HepG2 (cell line): Measurements from ENCODE around the gene SH2D3A. TPM values are rescaled to one million over a fixed set of nuclear protein-coding genes. Genes with fewer than 3 reads are reported as not detected.

Experiments used
- ATF7-NPFF ChIP-seq: sonication (generic); formaldehyde crosslinking; IDR thresholded peaks from 2 replicates; pipeline ENCODE4 v1.8.1; 2023; ENCODE audit warnings: mild to moderate bottlenecking, low read depth, missing genetic modification reagents, moderate library complexity
- CSRNP2 ChIP-seq: sonication (generic); formaldehyde crosslinking; conservative IDR thresholded peaks from 2 replicates; pipeline ENCODE4 v1.8.0; 2022; ENCODE audit warnings: low read depth, missing genetic modification reagents
- GATAD2A ChIP-seq: IDR thresholded peaks from 2 replicates; pipeline ENCODE4 v1.6.1; 2016
- HDAC2 ChIP-seq: sonication (generic); formaldehyde crosslinking; IDR thresholded peaks from 2 replicates; pipeline ENCODE4 v1.4.0; 2020; ENCODE audit warnings: missing genetic modification reagents
- HMGXB3 ChIP-seq: sonication (generic); formaldehyde crosslinking; IDR thresholded peaks from 2 replicates; pipeline ENCODE4 v1.4.0; 2020; ENCODE audit warnings: missing genetic modification reagents, borderline replicate concordance
- HOXA3 ChIP-seq: sonication (generic); formaldehyde crosslinking; IDR thresholded peaks from 2 replicates; pipeline ENCODE4 v1.5.0; 2020; ENCODE audit warnings: missing genetic modification reagents
- JUNB ChIP-seq: sonication (generic); formaldehyde crosslinking; IDR thresholded peaks from 2 replicates; pipeline ENCODE4 v1.8.0; 2022; ENCODE audit warnings: missing genetic modification reagents, mild to moderate bottlenecking, borderline replicate concordance
- NCOA5 ChIP-seq: sonication (generic); formaldehyde crosslinking; IDR thresholded peaks from 2 replicates; pipeline ENCODE4 v1.4.0; 2020; ENCODE audit warnings: missing genetic modification reagents
- PAF1 ChIP-seq: IDR thresholded peaks from 2 replicates; pipeline ENCODE4 v1.6.1; 2016; ENCODE audit warnings: missing genetic modification reagents, missing compliant biosample characterization
- RFX3 ChIP-seq: IDR thresholded peaks from 2 replicates; pipeline ENCODE4 v1.6.1; 2016; ENCODE audit warnings: missing biosample characterization, missing genetic modification reagents
- SOX13 ChIP-seq, 3 experiments: fragments of 450-650 bp in 1 of 3; sonication (generic) in 1 of 3; formaldehyde crosslinking in 1 of 3; IDR thresholded peaks in 2 of 3; conservative IDR thresholded peaks in 1 of 3; 2 replicates each; pipeline versions ENCODE4 v1.5.0 to v1.6.1; 2016 to 2020; ENCODE audit warnings: antibody characterized with exemption in 1 of 3, mild to moderate bottlenecking in 1 of 3, missing compliant biosample characterization in 1 of 3, missing genetic modification reagents in 1 of 3, moderate library complexity in 1 of 3
- SP4 ChIP-seq: sonication (generic); formaldehyde crosslinking; IDR thresholded peaks from 2 replicates; pipeline ENCODE4 v1.8.1; 2023; ENCODE audit warnings: mild to moderate bottlenecking, missing genetic modification reagents
- STAG1 ChIP-seq: sonication (generic); formaldehyde crosslinking; IDR thresholded peaks from 2 replicates; pipeline ENCODE4 v1.4.0; 2020; ENCODE audit warnings: missing genetic modification reagents
- STAT5B ChIP-seq: sonication (generic); formaldehyde crosslinking; IDR thresholded peaks from 2 replicates; pipeline ENCODE4 v1.4.0; 2020; ENCODE audit warnings: missing genetic modification reagents
- TARDBP ChIP-seq: sonication (generic); formaldehyde crosslinking; IDR thresholded peaks from 2 replicates; pipeline ENCODE4 v1.8.0; 2022; ENCODE audit warnings: mild to moderate bottlenecking, missing genetic modification reagents
- THAP8 ChIP-seq: sonication (generic); formaldehyde crosslinking; IDR thresholded peaks from 2 replicates; pipeline ENCODE4 v1.5.1; 2020; ENCODE audit warnings: missing genetic modification reagents, mild to moderate bottlenecking, borderline replicate concordance
- ZBTB38 ChIP-seq: sonication (generic); formaldehyde crosslinking; IDR thresholded peaks from 2 replicates; pipeline ENCODE4 v1.5.1; 2020; ENCODE audit warnings: mild to moderate bottlenecking, missing genetic modification reagents
- ZBTB7A ChIP-seq: sonication (generic); formaldehyde crosslinking; IDR thresholded peaks from 2 replicates; pipeline ENCODE4 v1.8.0; 2022; ENCODE audit warnings: mild to moderate bottlenecking, missing genetic modification reagents
- ZNF598 ChIP-seq: sonication (generic); formaldehyde crosslinking; IDR thresholded peaks from 2 replicates; pipeline ENCODE4 v1.5.1; 2020; ENCODE audit warnings: mild to moderate bottlenecking, missing genetic modification reagents, borderline replicate concordance
- ZNF761 ChIP-seq: sonication (generic); formaldehyde crosslinking; conservative IDR thresholded peaks from 2 replicates; pipeline ENCODE4 v1.4.0; 2020; ENCODE audit warnings: mild to moderate bottlenecking, missing genetic modification reagents
- ZNF768 ChIP-seq: sonication (generic); formaldehyde crosslinking; IDR thresholded peaks from 2 replicates; pipeline ENCODE4 v1.4.0; 2020; ENCODE audit warnings: missing genetic modification reagents
- polyA plus RNA-seq, 8 experiments: library from polyadenylated mRNA; depleted of rRNA in 3 of 8; stranded (reverse) in 7 of 8; unstranded in 1 of 8; fragments of >200 nt; fragmentation: Illumina TruSeq in 4 of 8; extraction: Trizol in 4 of 8; gene quantifications; 2 replicates each; pipeline versions ENCODE4 v1.2.1 to v1.2.3, GENCODE V29; 2011 to 2016; ENCODE audit warnings: low read depth in 4 of 8, missing spikeins in 1 of 8, mixed read lengths in 1 of 8; ENCODE audit not compliant: insufficient read depth in 1 of 8
- total RNA-seq, 5 experiments: library from RNA; depleted of rRNA; stranded (reverse); fragments of >200 nt; fragmentation: Illumina TruSeq; extraction: Trizol; gene quantifications; 2 replicates each; pipeline ENCODE4 v1.2.3, GENCODE V29; 2016; ENCODE audit warnings: low read depth in 1 of 5
- TF ChIP-seq, protein P1 (sequence below): sonication (generic); formaldehyde crosslinking; IDR thresholded peaks from 2 replicates; pipeline ENCODE4 v1.4.0; 2020; ENCODE audit warnings: missing genetic modification reagents

Gene SH2D3A
- total and polyA plus RNA-seq, 2 of the 13 experiments (the other 11 are each of a cell fraction or from before 2014, with no cell fraction given) = 1.0 to 2.2 TPM

DNA sequence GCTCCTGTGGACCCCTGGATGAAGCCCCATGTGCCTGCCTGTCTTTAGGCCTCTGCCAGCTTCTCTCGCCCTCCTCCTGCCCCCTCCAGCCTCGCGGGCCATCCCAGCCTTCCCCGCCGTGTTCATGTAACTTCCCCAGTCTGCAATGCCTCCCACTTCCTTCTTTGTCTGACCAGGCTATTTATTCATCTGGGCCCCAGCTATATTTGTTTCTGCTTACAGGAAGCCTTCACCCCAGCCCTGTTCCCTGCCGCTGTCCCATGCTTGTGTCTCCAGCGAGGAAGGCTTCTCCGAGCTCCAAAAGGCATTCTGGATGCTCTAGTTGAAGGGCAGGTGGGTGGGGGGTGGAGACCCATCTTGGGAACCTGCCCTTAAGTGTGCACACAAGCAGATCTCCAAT lies 38.9 kb downstream of the SH2D3A start (continued):
- peak; percentile 59; the same call in 1 of the 2 replicates for TF ChIP-seq TARDBP (CRISPR knock-in tag)
- TF ChIP-seq ZNF598 (CRISPR knock-in tag) = no peak
- TF ChIP-seq HMGXB3 (CRISPR knock-in tag) = 0 out of 2 replicates have a peak, but pooled peaks have one; percentile 12
- TF ChIP-seq ATF7-NPFF (CRISPR knock-in tag) = no peak
- TF ChIP-seq HOXA3 = no peak
- 0 out of 2 replicates have a peak, but pooled peaks have one; percentile 15 for TF ChIP-seq GATAD2A (CRISPR knock-in tag)
- TF ChIP-seq SP4 (CRISPR knock-in tag) = no peak
- no peak for TF ChIP-seq PAF1 (CRISPR knock-in tag)
- TF ChIP-seq RFX3 = no peak
- TF ChIP-seq, protein P1, sequence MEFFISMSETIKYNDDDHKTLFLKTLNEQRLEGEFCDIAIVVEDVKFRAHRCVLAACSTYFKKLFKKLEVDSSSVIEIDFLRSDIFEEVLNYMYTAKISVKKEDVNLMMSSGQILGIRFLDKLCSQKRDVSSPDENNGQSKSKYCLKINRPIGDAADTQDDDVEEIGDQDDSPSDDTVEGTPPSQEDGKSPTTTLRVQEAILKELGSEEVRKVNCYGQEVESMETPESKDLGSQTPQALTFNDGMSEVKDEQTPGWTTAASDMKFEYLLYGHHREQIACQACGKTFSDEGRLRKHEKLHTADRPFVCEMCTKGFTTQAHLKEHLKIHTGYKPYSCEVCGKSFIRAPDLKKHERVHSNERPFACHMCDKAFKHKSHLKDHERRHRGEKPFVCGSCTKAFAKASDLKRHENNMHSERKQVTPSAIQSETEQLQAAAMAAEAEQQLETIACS (CRISPR knock-in tag) = no peak
- no peak for TF ChIP-seq STAT5B (CRISPR knock-in tag)
- TF ChIP-seq THAP8 (CRISPR knock-in tag) = no peak
- TF ChIP-seq JUNB = no peak
- TF ChIP-seq NCOA5 (CRISPR knock-in tag) = no peak
- TF ChIP-seq CSRNP2 = no peak
- TF ChIP-seq SOX13 (IDR thresholded peaks at IDR 0.05) = no peak
- TF ChIP-seq SOX13 (CRISPR knock-in tag; conservative IDR thresholded peaks at IDR 0.05 in 1 of 2, IDR thresholded peaks at IDR 0.05 in 1 of 2) = peak in 1 of 2 experiments; percentile 45; a peak in 1 of 4 replicates
- TF ChIP-seq STAG1 (CRISPR knock-in tag) = no peak
- no peak for TF ChIP-seq ZNF761
- TF ChIP-seq ZBTB7A = no peak
- 0 out of 2 replicates have a peak, but pooled peaks have one; percentile 5 for TF ChIP-seq HDAC2 (CRISPR knock-in tag)
- TF ChIP-seq ZBTB38 (CRISPR knock-in tag) = peak; percentile 82
- TF ChIP-seq ZNF768 (CRISPR knock-in tag) = no peak
